Left lung (tissue), 10 donors: ENCODE measurements around the gene CTIF. TPM values are rescaled to one million over a fixed set of nuclear protein-coding genes. Genes with fewer than 3 reads are reported as not detected.

Source experiments
- ATAC-seq: fragments of 200-7000 bp; cut with Tn5 transposase; one replicate; pipeline ENCODE4 v1.9.1; 2020; ENCODE audit warnings: moderate library complexity
- DNase-seq, 4 donors: peaks; one replicate each; pipeline ENCODE4 v3.0.0-alpha.2; 2013 to 2020
- H3K27ac ChIP-seq, 2 donors: fragments of 200-600 bp; sonication (generic) in 1 of 2; one replicate each; pipeline versions ENCODE4 v1.5.0 to v1.8.0; 2020 to 2021
- H3K27me3 ChIP-seq, 2 donors: fragments of 200-600 bp; sonication (generic) in 1 of 2; one replicate each; pipeline versions ENCODE4 v1.5.0 to v1.8.0; 2020 to 2021
- H3K36me3 ChIP-seq, 2 donors: fragments of 200-600 bp; sonication (generic) in 1 of 2; one replicate each; pipeline versions ENCODE4 v1.5.0 to v1.8.0; 2020 to 2021
- H3K4me1 ChIP-seq, 2 donors: fragments of 200-600 bp; one replicate each; pipeline ENCODE4 v1.8.0; 2021
- H3K4me3 ChIP-seq, 2 donors: fragments of 200-600 bp; sonication (generic) in 1 of 2; one replicate each; pipeline versions ENCODE4 v1.5.0 to v1.8.0; 2020 to 2021; ENCODE audit warnings: mild to moderate bottlenecking in 1 of 2
- H3K9me3 ChIP-seq, 2 donors: fragments of 200-600 bp; sonication (generic) in 1 of 2; one replicate each; pipeline versions ENCODE4 v1.5.0 to v1.8.0; 2020 to 2021
- CTCF ChIP-seq, 2 donors: fragments of 200-600 bp; sonication (generic) in 1 of 2; IDR thresholded peaks; one replicate each; pipeline versions ENCODE4 v1.5.0 to v1.8.0; 2021; ENCODE audit warnings: antibody characterized with exemption in 2 of 2
- intact Hi-C, 2 donors: fragments of 100-400 bp; cut with DNase I; formaldehyde crosslinking; loops; one replicate each; pipeline versions ENCODE4 v1.11.2 to v1.14.2; 2022
- polyA plus RNA-seq, 6 donors: library from polyadenylated mRNA; unstranded; fragments of 120-200 nt; gene quantifications; one replicate each; pipeline ENCODE4 v1.2.1, GENCODE V29; 2013; ENCODE audit not compliant: insufficient read length in 6 of 6
- total RNA-seq, 2 donors: library from RNA; stranded (reverse); fragmentation: NEBNext Ultra II Directional; extraction: Animal tissue kit (Norgen Biotek cat#: 25700); gene quantifications; one replicate each; pipeline ENCODE4 v1.2.1, GENCODE V29; 2021
- donor health status: DM: no; HTN: yes; CAD: no.
- donor health status: DM: no; HTN: no; CAD: no.

CTIF gene
- total and polyA plus RNA-seq, 8 donors: 24.9 to 46.1 (median 34.9) TPM

DNA sequence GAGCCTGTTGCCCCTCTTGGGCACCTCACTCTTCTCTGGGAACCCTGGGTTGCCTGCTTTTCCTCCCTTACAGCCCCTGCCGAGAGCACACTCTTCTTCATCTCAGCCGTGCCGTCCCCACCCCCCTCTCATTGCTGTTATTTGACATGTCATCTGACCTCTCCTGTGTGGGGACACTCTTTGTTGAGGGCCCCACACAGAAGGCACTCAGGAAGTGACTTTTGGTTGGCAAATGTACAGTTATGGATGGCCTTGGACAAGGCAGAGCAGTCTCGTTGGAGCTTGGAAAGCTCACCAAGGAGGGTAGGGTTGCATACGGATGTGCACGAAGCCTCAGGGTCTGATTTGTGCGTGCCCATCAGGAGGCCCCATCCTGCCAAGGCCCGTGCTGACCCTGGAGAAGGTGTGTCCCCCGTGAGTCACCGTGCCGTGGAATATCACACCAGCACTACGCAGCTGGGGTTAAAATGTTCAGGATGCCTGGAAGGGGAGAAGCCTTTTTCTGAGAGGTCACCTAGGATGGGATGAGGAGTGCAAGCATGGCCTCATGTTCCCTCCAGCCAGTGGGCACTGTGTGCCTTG, 93.9 kb downstream of the CTIF start:
- no peak for TF ChIP-seq CTCF (IDR thresholded peaks at IDR 0.05)
- no peak overlapping the region for H3K4me3 ChIP-seq
- H3K9me3 ChIP-seq: no peaks in the 10 kb centered on the region
- H3K4me1 ChIP-seq: no peaks in the 10 kb centered on the region
- H3K36me3 ChIP-seq: peaks cover 0 to 16% of the 10 kb centered on the region in 2 donors
- ATAC-seq (no peak), DNase-seq (no peak)
- intact Hi-C loops: no loop called here
- H3K27me3 ChIP-seq: no peaks in the 10 kb centered on the region
- H3K27ac ChIP-seq: no peak overlapping the region

DNA sequence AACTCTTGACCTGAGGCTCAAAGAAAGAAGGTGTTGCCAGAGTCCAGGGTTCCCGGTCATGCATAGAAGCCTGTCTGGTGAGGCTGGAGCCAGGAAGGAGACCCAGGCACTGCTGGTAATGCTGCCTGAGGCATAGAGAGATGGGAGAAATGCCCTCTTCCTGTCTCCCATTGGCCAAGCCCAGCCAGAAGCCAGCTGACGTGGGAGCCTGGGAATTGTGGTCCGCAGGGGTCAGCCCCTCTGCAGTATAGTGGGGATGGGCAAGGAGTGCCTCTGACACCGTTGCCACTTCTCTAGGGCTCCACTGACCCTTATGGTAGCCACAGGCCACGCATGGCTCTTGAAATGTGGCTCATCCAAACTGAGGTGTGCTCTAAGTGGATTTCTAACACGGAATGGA, 95.7 kb downstream of the CTIF start:
- no peak for DNase-seq
- ATAC-seq: no peak
- intact Hi-C loops: no loop called here
- peaks cover 0 to 8% of the 10 kb centered on the region in 2 donors for H3K36me3 ChIP-seq
- TF ChIP-seq CTCF (IDR thresholded peaks at IDR 0.05): no peak
- H3K9me3 ChIP-seq: no peaks in the 10 kb centered on the region
- H3K27me3 ChIP-seq: no peaks in the 10 kb centered on the region
- H3K4me3 ChIP-seq: no peak overlapping the region
- no peaks in the 10 kb centered on the region for H3K4me1 ChIP-seq
- H3K27ac ChIP-seq: no peak overlapping the region

GRCh38 chr18:48634975-48635374, 96.1 kb downstream of the CTIF start:
- TF ChIP-seq CTCF (IDR thresholded peaks at IDR 0.05): no peak
- Histone ChIP-seq H3K4me1 (no peaks in the 10 kb centered on the region), H3K4me3 (no peak overlapping the region), H3K27ac (no peak overlapping the region), H3K36me3 (peaks cover 0 to 8% of the 10 kb centered on the region in 2 donors), H3K9me3 (no peaks in the 10 kb centered on the region), H3K27me3 (no peaks in the 10 kb centered on the region)
- DNase-seq: no peak
- intact Hi-C loops: no loop called here
- ATAC-seq: no peak

DNA sequence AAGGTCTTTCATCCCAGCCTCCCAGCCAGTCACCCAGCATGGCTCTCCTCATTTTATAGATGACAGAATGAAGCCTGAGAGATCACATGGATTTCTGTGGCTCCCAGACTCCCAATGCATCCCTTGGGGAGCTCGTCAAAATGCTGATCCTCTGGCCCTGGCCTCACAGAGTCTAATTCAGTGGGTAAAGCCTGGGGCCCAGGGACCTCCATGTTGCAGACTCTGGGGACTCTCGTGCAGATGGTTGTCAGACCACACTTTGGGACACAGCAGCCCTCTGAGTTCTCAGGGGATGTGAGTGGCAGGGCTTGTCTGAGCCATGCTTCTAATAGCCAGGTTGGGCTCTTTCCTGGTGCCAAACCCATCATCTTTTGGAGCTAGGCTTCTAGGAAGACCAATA, 97.0 kb downstream of the CTIF start:
- intact Hi-C loops: no loop called here

DNA sequence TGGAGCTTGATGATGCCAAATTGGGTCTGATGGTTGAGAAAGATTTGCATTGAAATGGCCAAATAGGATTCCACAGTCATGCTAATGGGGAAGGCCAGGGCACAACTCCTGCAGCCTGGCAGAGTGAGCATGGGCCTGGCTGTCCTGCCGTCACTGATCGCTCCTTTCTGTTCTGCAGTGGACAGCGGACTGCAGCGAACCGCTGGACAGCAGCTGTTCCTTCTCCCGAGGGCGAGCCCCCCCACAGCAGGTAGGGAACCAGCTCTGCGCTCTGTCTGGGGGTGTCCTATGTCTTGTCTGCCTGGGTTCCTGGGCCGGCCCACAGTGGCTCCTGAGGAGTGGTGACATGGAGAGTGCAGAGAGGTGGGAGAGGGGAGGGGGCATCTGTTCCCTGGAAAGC, 97.6 kb downstream of the CTIF start:
- intact Hi-C loops: no loop called here
- ATAC-seq (no peak), DNase-seq (no peak)
- Histone ChIP-seq H3K4me3 (no peak overlapping the region), H3K27me3 (no peaks in the 10 kb centered on the region), H3K9me3 (no peaks in the 10 kb centered on the region), H3K4me1 (no peaks in the 10 kb centered on the region), H3K36me3 (peaks cover 0 to 8% of the 10 kb centered on the region in 2 donors), H3K27ac (no peak overlapping the region)
- no peak for TF ChIP-seq CTCF (IDR thresholded peaks at IDR 0.05)

More for the DNA sequence above, 97.0 kb downstream of the CTIF start:
- Histone ChIP-seq H3K9me3 (no peaks in the 10 kb centered on the region), H3K4me1 (no peaks in the 10 kb centered on the region), H3K4me3 (no peak overlapping the region), H3K27ac (no peak overlapping the region), H3K27me3 (no peaks in the 10 kb centered on the region), H3K36me3 (peaks cover 0 to 8% of the 10 kb centered on the region in 2 donors)
- DNase-seq: no peak
- ATAC-seq: no peak
- no peak for TF ChIP-seq CTCF (IDR thresholded peaks at IDR 0.05)
